ENCODE data around the gene FH. TPM values are rescaled to one million over a fixed set of nuclear protein-coding genes. Genes with fewer than 3 reads are reported as not detected.

FH gene
- total RNA-seq, 1 donor from 2014 or later = 101 TPM

DNA sequence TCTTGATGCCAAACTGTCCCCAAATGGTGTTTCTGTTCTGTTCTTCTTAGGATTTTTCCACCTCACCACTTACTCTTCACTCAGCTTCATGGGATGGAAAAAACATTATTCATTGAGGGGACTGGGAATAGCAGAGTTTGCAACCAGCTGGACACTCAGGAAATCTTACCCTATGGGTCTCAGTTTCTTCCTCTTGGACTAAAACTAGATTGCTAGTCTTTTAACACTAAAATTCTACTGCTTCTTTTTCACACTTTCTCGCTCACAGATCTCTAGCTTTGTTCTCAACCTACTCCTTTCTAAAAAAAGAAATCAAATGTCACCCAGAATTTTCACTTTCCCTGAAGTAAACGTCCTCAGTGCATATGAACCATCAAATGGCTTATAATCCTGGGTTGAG lies 17.4 kb upstream of the FH start:
- no peaks in the 10 kb centered on the region for H3K9me3 Mint-ChIP-seq
- H3K4me3 Mint-ChIP-seq = no peak overlapping the region
- H3K27me3 Mint-ChIP-seq (ENCODE audit: insufficient read depth) = peaks cover 11% of the 10 kb centered on the region
- H3K4me1 Mint-ChIP-seq (ENCODE audit: low read depth) = peaks cover 4% of the 10 kb centered on the region
- no peaks in the 10 kb centered on the region for H3K36me3 Mint-ChIP-seq (ENCODE audit: low read depth)
- no peak for DNase-seq (ENCODE audit: low spot score)
- intact Hi-C loops (cut with micrococcal nuclease) = no loop called here
- no peak overlapping the region for H3K27ac Mint-ChIP-seq

DNA sequence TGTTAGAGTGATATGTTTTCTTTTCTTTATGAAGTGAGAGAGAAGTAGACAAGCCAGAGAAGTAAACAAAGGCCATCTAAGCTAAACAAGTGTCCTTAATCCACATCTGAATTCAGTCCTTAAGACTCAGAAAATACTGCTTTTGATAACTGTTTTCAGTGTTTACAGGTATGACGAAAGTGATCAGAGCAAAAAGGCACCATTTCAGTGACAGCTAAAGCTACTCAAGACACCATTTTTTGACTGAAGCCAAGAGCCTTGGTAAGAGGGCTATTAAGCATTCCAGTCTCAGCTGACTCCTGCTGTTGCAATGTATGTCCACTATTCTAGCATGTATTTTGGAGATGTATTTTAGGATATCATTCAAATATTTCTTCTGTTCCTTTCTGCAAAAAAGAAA lies 16.7 kb upstream of the FH start:
- no peak overlapping the region for H3K27ac Mint-ChIP-seq
- intact Hi-C loops (cut with micrococcal nuclease) = no loop called here
- H3K36me3 Mint-ChIP-seq (ENCODE audit: low read depth) = no peaks in the 10 kb centered on the region
- H3K27me3 Mint-ChIP-seq (ENCODE audit: insufficient read depth) = peaks cover 11% of the 10 kb centered on the region
- DNase-seq (ENCODE audit: low spot score) = no peak
- H3K9me3 Mint-ChIP-seq = no peaks in the 10 kb centered on the region
- H3K4me3 Mint-ChIP-seq = no peak overlapping the region
- peaks cover 10% of the 10 kb centered on the region for H3K4me1 Mint-ChIP-seq (ENCODE audit: low read depth)

- Mint-ChIP-seq H3K27me3 (ENCODE audit: insufficient read depth) (peaks cover 3% of the 10 kb centered on the region), H3K36me3 (ENCODE audit: low read depth) (no peaks in the 10 kb centered on the region), H3K9me3 (no peaks in the 10 kb centered on the region), H3K4me3 (no peak overlapping the region), H3K27ac (no peak overlapping the region), H3K4me1 (ENCODE audit: low read depth) (peaks cover 16% of the 10 kb centered on the region)
- no peak for DNase-seq (ENCODE audit: low spot score)
- intact Hi-C loops (cut with micrococcal nuclease) = loop anchor here (2.0 to 5.0 kb wide), 2 partner anchors 17 to 144 kb away; no protein-coding TSS in a partner anchor
Observed at GRCh38 chr1:241533326-241534115, 14.0 kb upstream of the FH start.

DNA sequence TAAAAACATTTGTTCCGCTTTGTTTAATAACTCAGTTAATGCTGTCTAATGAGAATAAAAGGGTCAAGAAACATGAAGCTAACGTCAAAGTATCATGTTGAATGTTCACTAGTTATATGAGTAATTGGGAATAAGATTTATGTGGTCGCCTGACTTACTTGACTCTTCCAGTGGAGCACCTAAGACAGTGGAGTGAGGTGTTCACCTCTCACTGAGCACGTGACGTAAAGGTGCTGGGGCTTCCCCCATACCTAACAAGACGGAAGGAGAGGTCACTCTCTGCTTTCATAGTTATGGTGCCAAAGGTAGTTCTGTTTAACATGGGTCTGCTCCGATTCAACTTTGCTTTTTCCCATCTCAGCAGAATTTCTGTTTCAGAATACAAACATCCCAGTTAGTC lies 13.3 kb upstream of the FH start:
- intact Hi-C loops (cut with micrococcal nuclease) = loop anchor here (1.0 to 5.0 kb wide), 4 partner anchors 18 to 144 kb away; no protein-coding TSS in a partner anchor
- Mint-ChIP-seq H3K36me3 (ENCODE audit: low read depth) (no peaks in the 10 kb centered on the region), H3K27me3 (ENCODE audit: insufficient read depth) (peaks cover 3% of the 10 kb centered on the region), H3K4me1 (ENCODE audit: low read depth) (peaks cover 16% of the 10 kb centered on the region), H3K27ac (no peak overlapping the region), H3K9me3 (no peaks in the 10 kb centered on the region), H3K4me3 (no peak overlapping the region)
- DNase-seq (ENCODE audit: low spot score) = no peak

- Mint-ChIP-seq H3K9me3 (no peaks in the 10 kb centered on the region), H3K27me3 (ENCODE audit: insufficient read depth) (peaks cover 6% of the 10 kb centered on the region), H3K36me3 (ENCODE audit: low read depth) (no peaks in the 10 kb centered on the region), H3K4me1 (ENCODE audit: low read depth) (peaks cover 16% of the 10 kb centered on the region), H3K27ac (peak within 1 kb of the TSS; percentile 89), H3K4me3 (peak within 1 kb of the TSS; percentile 95)
- DNase-seq (ENCODE audit: low spot score) = no peak
- intact Hi-C loops (cut with micrococcal nuclease) = loop anchor here (1.0 to 5.0 kb wide), 4 partner anchors 19 to 145 kb away; no protein-coding TSS in a partner anchor
Observed at GRCh38 chr1:241532162-241532531, 12.6 kb upstream of the FH start, which contains the start of gene KMO. Gene KMO, plus strand, starts transcription at chr1:241532378. Its CDS starts 67 bp downstream, at chr1:241532445.

GRCh38 chr1:241531195-241532161 lies 11.9 kb upstream of the FH start:
- Mint-ChIP-seq H3K36me3 (ENCODE audit: low read depth) (no peaks in the 10 kb centered on the region), H3K4me1 (ENCODE audit: low read depth) (peaks cover 16% of the 10 kb centered on the region), H3K4me3 (peak overlapping the region; percentile 95), H3K27ac (peak overlapping the region; percentile 89), H3K27me3 (ENCODE audit: insufficient read depth) (peaks cover 8% of the 10 kb centered on the region), H3K9me3 (no peaks in the 10 kb centered on the region)
- intact Hi-C loops (cut with micrococcal nuclease) = loop anchor here (1.0 to 5.0 kb wide), 11 partner anchors 12 to 486 kb away; partner anchors contain the start of genes CHML, FH and OPN3
- no peak for DNase-seq (ENCODE audit: low spot score)

- Mint-ChIP-seq H3K4me1 (ENCODE audit: low read depth) (peaks cover 14% of the 10 kb centered on the region), H3K9me3 (no peaks in the 10 kb centered on the region), H3K27ac (no peak overlapping the region), H3K36me3 (ENCODE audit: low read depth) (no peaks in the 10 kb centered on the region), H3K4me3 (no peak overlapping the region), H3K27me3 (ENCODE audit: insufficient read depth) (peaks cover 37% of the 10 kb centered on the region)
- intact Hi-C loops (cut with micrococcal nuclease) = no loop called here
- no peak for DNase-seq (ENCODE audit: low spot score)
Observed at GRCh38 chr1:241527146-241527545, 7.6 kb upstream of the FH start.

DNA sequence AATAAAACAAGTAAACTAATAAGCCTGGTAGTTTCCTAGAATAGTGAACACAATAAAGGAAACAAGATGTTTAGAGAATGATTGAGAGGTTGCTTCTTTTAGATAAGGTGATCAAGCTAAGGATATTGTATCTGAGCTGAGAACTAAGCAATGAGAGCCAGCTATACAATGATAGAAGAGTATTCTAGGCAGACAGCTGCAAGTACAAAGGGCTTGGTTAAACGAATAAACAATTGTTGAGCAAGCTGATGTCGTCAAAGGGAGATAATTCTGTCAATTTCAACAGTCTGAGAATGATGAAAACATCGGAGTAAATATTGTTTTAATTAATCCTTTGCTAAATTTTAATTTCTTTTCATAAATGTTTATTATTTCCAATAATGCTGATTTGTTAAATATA lies 5.5 kb upstream of the FH start:
- Mint-ChIP-seq H3K4me3 (no peak overlapping the region), H3K4me1 (ENCODE audit: low read depth) (no peaks in the 10 kb centered on the region), H3K27ac (no peak overlapping the region), H3K27me3 (ENCODE audit: insufficient read depth) (peaks cover 43% of the 10 kb centered on the region), H3K9me3 (no peaks in the 10 kb centered on the region), H3K36me3 (ENCODE audit: low read depth) (no peaks in the 10 kb centered on the region)
- intact Hi-C loops (cut with micrococcal nuclease) = no loop called here
- DNase-seq (ENCODE audit: low spot score) = no peak

GRCh38 chr1:241521718-241522117 lies 2.2 kb upstream of the FH start:
- Mint-ChIP-seq H3K4me1 (ENCODE audit: low read depth) (peaks cover 18% of the 10 kb centered on the region), H3K9me3 (no peaks in the 10 kb centered on the region), H3K36me3 (ENCODE audit: low read depth) (peaks cover 2% of the 10 kb centered on the region), H3K27me3 (ENCODE audit: insufficient read depth) (peaks cover 37% of the 10 kb centered on the region), H3K4me3 (no peak overlapping the region), H3K27ac (no peak overlapping the region)
- intact Hi-C loops (cut with micrococcal nuclease) = no loop called here
- no peak for DNase-seq (ENCODE audit: low spot score)

DNA sequence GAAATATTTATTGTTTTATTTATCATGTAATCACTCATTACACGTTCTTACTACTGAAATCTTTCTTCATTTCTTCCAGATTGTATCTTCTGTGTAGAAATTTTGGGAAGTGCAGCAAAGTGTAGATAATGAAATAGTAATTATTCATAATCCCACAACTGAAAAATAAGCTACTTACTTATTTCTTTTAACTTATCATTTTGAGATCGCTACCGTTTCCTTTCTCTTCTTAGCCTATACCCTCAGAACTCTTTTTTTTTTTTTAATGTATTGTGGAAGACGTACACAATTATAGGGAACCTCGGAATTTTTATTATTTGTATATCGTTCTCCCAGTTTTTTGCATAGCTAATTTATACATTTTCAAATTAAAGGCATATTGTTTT lies 518 bp upstream of the FH start:
- H3K4me3 Mint-ChIP-seq = no peak overlapping the region
- H3K27ac Mint-ChIP-seq = no peak overlapping the region
- H3K9me3 Mint-ChIP-seq = no peaks in the 10 kb centered on the region
- peaks cover 22% of the 10 kb centered on the region for H3K4me1 Mint-ChIP-seq (ENCODE audit: low read depth)
- peaks cover 10% of the 10 kb centered on the region for H3K36me3 Mint-ChIP-seq (ENCODE audit: low read depth)
- intact Hi-C loops (cut with micrococcal nuclease) = no loop called here
- peaks cover 32% of the 10 kb centered on the region for H3K27me3 Mint-ChIP-seq (ENCODE audit: insufficient read depth)
- no peak for DNase-seq (ENCODE audit: low spot score)

- DNase-seq (ENCODE audit: low spot score) = peak; percentile 18
- peaks cover 21% of the 10 kb centered on the region for H3K27me3 Mint-ChIP-seq (ENCODE audit: insufficient read depth)
- H3K9me3 Mint-ChIP-seq = no peaks in the 10 kb centered on the region
- peaks cover 30% of the 10 kb centered on the region for H3K4me1 Mint-ChIP-seq (ENCODE audit: low read depth)
- intact Hi-C loops (cut with micrococcal nuclease) = loop anchor here (1.0 to 10.0 kb wide), 5 partner anchors 8 to 1736 kb away; partner anchors contain the start of genes CEP170, CHML, OPN3 and SDCCAG8
- H3K27ac Mint-ChIP-seq = peak overlapping the region; percentile 82
- peak overlapping the region; percentile 91 for H3K4me3 Mint-ChIP-seq
- peaks cover 14% of the 10 kb centered on the region for H3K36me3 Mint-ChIP-seq (ENCODE audit: low read depth)
Observed at GRCh38 chr1:241518476-241519307, 863 bp downstream of the FH start.

- peaks cover 32% of the 10 kb centered on the region for H3K36me3 Mint-ChIP-seq (ENCODE audit: low read depth)
- no peak for DNase-seq (ENCODE audit: low spot score)
- no peak overlapping the region for H3K4me3 Mint-ChIP-seq
- no peak overlapping the region for H3K27ac Mint-ChIP-seq
- no peaks in the 10 kb centered on the region for H3K27me3 Mint-ChIP-seq (ENCODE audit: insufficient read depth)
- intact Hi-C loops (cut with micrococcal nuclease) = loop anchor here (10.0 kb wide), 1 partner anchor 1741 kb away; the partner anchor contains the start of genes CEP170 and SDCCAG8
- peaks cover 25% of the 10 kb centered on the region for H3K4me1 Mint-ChIP-seq (ENCODE audit: low read depth)
- H3K9me3 Mint-ChIP-seq = no peaks in the 10 kb centered on the region
Observed at GRCh38 chr1:241513378-241513777, 6.2 kb downstream of the FH start.
